ENCODE data around the gene RAD51B.

The RAD51B gene

DNA sequence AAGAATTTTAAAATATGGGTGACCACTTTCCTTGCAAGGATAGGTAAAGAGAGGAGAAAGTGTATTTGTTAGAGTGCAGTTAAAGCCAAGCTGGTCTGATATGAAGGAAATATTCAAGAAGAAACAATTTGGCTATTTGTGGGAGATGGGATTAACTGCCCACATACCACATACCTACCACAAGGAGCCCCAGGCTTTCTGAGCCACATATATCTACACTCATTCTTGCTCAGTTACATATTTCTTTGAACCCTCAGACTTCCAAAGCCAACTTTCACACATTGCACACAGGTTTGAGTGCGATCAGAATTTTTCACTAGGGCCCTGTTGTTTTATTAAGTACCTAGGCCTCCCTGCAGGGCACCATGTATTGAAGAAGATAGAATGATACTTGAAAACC is 643.1 kb downstream of the RAD51B start (continued):
- TF ChIP-seq, protein P1, sequence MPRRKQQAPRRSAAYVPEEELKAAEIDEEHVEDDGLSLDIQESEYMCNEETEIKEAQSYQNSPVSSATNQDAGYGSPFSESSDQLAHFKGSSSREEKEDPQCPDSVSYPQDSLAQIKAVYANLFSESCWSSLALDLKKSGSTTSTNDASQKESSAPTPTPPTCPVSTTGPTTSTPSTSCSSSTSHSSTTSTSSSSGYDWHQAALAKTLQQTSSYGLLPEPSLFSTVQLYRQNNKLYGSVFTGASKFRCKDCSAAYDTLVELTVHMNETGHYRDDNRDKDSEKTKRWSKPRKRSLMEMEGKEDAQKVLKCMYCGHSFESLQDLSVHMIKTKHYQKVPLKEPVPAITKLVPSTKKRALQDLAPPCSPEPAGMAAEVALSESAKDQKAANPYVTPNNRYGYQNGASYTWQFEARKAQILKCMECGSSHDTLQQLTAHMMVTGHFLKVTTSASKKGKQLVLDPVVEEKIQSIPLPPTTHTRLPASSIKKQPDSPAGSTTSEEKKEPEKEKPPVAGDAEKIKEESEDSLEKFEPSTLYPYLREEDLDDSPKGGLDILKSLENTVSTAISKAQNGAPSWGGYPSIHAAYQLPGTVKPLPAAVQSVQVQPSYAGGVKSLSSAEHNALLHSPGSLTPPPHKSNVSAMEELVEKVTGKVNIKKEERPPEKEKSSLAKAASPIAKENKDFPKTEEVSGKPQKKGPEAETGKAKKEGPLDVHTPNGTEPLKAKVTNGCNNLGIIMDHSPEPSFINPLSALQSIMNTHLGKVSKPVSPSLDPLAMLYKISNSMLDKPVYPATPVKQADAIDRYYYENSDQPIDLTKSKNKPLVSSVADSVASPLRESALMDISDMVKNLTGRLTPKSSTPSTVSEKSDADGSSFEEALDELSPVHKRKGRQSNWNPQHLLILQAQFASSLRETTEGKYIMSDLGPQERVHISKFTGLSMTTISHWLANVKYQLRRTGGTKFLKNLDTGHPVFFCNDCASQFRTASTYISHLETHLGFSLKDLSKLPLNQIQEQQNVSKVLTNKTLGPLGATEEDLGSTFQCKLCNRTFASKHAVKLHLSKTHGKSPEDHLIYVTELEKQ (tag by site-specific recombination; IDR thresholded peaks at IDR 0.05; ENCODE audit: borderline replicate concordance): no peak
- no peak for TF ChIP-seq ZNF768 (tag by site-specific recombination; IDR thresholded peaks at IDR 0.05)
- no peak for TF ChIP-seq ZNF302 (tag by site-specific recombination; IDR thresholded peaks at IDR 0.05; ENCODE audit: low read depth)
- TF ChIP-seq, protein P2, sequence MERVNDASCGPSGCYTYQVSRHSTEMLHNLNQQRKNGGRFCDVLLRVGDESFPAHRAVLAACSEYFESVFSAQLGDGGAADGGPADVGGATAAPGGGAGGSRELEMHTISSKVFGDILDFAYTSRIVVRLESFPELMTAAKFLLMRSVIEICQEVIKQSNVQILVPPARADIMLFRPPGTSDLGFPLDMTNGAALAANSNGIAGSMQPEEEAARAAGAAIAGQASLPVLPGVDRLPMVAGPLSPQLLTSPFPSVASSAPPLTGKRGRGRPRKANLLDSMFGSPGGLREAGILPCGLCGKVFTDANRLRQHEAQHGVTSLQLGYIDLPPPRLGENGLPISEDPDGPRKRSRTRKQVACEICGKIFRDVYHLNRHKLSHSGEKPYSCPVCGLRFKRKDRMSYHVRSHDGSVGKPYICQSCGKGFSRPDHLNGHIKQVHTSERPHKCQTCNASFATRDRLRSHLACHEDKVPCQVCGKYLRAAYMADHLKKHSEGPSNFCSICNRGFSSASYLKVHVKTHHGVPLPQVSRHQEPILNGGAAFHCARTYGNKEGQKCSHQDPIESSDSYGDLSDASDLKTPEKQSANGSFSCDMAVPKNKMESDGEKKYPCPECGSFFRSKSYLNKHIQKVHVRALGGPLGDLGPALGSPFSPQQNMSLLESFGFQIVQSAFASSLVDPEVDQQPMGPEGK (tag by site-specific recombination; IDR thresholded peaks at IDR 0.05): no peak
- no peak for TF ChIP-seq MYNN (tag by site-specific recombination; IDR thresholded peaks at IDR 0.05; ENCODE audit: borderline replicate concordance)
- TF ChIP-seq BCL11A (tag by site-specific recombination; IDR thresholded peaks at IDR 0.05; ENCODE audit: low read depth): no peak
- no peak for TF ChIP-seq GLIS1 (tag by site-specific recombination; IDR thresholded peaks at IDR 0.05)

DNA sequence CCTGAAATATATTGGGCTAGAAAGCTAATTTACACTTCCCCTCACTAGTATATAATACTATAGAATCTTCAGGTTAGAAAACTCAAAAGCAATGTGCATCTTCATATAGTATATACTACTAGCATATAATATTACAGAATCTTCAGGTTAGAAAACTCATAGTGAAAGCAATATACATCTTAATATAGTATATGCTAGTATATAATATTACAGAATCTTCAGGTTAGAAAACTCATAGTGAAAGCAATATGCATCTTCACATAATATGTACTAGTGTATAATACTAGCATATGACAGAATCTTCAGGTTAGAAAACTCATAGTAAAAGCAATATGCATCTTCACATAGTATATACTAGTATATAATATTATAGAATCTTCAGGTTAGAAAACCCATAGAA is 643.7 kb downstream of the RAD51B start:
- TF ChIP-seq OSR2 (tag by site-specific recombination; IDR thresholded peaks at IDR 0.05) (no peak), ZNF660 (tag by site-specific recombination; IDR thresholded peaks at IDR 0.05) (no peak), ZNF114 (tag by site-specific recombination; IDR thresholded peaks at IDR 0.05) (no peak), ZNF23 (tag by site-specific recombination; IDR thresholded peaks at IDR 0.05; ENCODE audit: borderline replicate concordance) (no peak), HOXA7 (CRISPR knock-in tag; IDR thresholded peaks at IDR 0.05; ENCODE audit: borderline replicate concordance) (no peak), ZNF174 (tag by site-specific recombination; IDR thresholded peaks at IDR 0.05) (no peak), ZNF302 (tag by site-specific recombination; IDR thresholded peaks at IDR 0.05; ENCODE audit: low read depth) (no peak), ZNF747 (tag by site-specific recombination; IDR thresholded peaks at IDR 0.05) (no peak), ZNF670 (tag by site-specific recombination; IDR thresholded peaks at IDR 0.05; ENCODE audit: low read depth) (no peak)
- TF ChIP-seq, protein P3, sequence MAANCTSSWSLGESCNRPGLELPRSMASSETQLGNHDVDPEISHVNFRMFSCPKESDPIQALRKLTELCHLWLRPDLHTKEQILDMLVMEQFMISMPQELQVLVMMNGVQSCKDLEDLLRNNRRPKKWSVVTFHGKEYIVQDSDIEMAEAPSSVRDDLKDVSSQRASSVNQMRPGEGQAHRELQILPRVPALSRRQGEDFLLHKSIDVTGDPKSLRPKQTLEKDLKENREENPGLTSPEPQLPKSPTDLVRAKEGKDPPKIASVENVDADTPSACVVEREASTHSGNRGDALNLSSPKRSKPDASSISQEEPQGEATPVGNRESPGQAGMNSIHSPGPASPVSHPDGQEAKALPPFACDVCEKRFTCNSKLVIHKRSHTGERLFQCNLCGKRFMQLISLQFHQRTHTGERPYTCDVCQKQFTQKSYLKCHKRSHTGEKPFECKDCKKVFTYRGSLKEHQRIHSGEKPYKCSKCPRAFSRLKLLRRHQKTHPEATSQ (tag by site-specific recombination; IDR thresholded peaks at IDR 0.05): no peak
- TF ChIP-seq, protein P4, sequence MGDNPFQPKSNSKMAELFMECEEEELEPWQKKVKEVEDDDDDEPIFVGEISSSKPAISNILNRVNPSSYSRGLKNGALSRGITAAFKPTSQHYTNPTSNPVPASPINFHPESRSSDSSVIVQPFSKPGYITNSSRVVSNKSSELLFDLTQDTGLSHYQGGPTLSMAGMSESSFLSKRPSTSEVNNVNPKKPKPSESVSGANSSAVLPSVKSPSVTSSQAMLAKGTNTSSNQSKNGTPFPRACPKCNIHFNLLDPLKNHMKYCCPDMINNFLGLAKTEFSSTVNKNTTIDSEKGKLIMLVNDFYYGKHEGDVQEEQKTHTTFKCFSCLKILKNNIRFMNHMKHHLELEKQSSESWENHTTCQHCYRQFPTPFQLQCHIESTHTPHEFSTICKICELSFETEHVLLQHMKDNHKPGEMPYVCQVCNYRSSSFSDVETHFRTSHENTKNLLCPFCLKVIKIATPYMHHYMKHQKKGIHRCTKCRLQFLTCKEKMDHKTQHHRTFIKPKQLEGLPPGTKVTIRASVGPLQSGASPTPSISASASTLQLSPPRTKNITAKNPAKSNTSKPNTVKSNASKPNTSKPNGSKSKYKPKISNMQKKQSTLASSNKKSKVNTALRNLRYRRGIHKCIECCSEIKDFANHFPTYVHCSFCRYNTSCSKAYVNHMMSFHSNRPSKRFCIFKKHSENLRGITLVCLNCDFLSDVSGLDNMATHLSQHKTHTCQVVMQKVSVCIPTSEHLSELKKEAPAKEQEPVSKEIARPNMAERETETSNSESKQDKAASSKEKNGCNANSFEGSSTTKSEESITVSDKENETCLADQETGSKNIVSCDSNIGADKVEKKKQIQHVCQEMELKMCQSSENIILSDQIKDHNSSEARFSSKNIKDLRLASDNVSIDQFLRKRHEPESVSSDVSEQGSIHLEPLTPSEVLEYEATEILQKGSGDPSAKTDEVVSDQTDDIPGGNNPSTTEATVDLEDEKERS (tag by site-specific recombination; IDR thresholded peaks at IDR 0.05): no peak
- no peaks in the 10 kb centered on the region for H3K36me3 ChIP-seq (ENCODE audit: control insufficient read depth in 2 of 2, insufficient read depth in 1 of 2, low read length in 2 of 2)
- H3K4me1 ChIP-seq (ENCODE audit: control insufficient read depth, insufficient read depth, low read length): peaks cover 6% of the 10 kb centered on the region
- ChIA-PET CTCF (no interaction called here), POLR2A (no interaction called here)
- no peak overlapping the region for H3K4me3 ChIP-seq (ENCODE audit: low read depth, low read length)
- H3K27ac ChIP-seq (ENCODE audit: extremely low read depth, low read depth, low read length): no peak overlapping the region
- H3K9me3 ChIP-seq (ENCODE audit: control insufficient read depth, insufficient read depth, low read depth, low read length): no peaks in the 10 kb centered on the region

Data from HEK293 (cell line).